Stimulated activated CD8-positive, alpha-beta memory T cell treated with anti-CD3 and anti-CD28 coated beads, Interleukin-7, amount 100 ng/mL, for 48 hours (primary cell): ENCODE measurements around the gene PDE8B.
"Not testable (repeated sequence)": the region's sequence is repeated elsewhere in the genome, so short reads cannot be mapped to it uniquely, and the experiment has no call there.

Source experiments
- DNase-seq, 2 donors: peaks; one replicate each; pipeline ENCODE4 v3.0.0-alpha.2; 2020; ENCODE audit warnings: low read depth in 1 of 2; ENCODE audit errors: extremely low read depth in 1 of 2

Gene PDE8B

DNA sequence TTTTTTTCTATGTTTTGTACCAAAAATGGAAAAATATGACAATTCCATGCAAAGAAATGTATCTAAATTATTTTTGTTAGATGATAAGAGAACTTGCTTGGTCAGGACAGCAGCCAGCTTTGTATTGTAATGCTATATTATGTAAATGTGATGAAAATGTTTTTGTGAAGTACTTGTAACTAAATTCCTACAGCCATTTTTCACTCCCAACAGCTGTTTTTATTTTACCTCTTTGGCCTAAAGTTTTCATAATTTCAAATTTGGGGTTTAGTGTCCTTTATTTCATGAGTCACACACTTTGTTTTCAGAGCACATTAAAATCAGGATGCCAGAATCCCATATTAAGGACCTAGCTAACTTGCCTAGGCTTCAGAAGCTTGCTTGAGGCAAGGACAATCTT is 217.5 kb downstream of the PDE8B start:
- DNase-seq: no peak

DNA sequence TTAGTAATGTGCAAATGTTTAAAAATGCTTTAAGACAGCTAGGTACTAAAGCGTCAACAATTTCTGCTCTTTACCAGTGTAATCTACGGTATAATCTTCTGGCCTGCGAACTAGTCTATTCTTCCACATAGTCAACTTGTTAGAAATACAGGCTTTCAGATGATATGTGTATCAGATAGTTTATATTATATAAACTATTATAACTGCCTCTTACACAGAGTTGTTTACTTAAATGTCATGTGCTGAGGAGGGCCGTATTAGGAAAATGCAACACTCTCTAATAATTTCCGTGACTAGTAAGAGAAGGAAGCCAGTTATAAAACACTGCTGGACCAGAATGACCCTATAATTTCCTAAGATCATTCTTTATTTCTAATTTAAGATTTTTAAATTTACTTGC is 218.0 kb downstream of the PDE8B start:
- DNase-seq: no peak

DNA sequence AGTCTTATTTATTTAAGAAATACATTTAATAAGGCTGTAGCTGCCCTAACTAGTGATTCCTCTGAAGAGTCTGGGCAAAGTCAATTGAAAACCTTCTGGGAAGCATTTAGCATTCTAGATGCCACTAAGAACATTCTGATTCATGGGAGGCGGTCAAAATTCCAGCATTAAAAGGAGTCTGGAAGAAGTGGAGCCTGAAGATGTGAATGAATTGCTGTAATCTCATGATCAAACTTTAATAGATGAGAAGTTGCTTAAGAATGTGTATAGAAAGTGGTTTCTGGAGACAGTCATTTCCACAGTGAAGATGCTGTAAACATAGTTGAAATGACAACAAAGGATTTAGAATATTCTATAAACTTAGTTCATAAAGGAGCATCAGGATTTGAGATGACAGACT is 220.2 kb downstream of the PDE8B start:
- DNase-seq: no peak

GRCh38 chr5:77431286-77431685 is 220.8 kb downstream of the PDE8B start:
- no peak for DNase-seq

DNA sequence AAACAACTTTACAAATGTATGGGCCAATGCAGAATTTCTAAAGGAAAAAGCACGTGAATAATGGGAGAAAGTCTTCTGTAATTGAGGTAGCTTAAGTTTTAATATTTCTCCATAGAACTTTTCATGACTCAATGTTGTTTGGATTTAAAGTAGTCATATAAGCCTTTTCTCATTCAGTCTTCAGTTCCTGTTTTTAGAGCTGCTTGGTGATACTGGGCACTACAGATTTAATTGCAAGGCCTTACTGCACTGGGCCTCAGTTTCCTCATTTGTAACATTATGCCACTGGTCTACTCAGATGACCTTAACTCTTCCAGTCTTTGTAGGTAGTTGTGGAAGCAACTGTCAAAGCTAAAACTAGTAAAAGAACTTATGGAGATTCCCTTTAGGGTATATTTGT is 221.2 kb downstream of the PDE8B start:
- DNase-seq: no peak

DNA sequence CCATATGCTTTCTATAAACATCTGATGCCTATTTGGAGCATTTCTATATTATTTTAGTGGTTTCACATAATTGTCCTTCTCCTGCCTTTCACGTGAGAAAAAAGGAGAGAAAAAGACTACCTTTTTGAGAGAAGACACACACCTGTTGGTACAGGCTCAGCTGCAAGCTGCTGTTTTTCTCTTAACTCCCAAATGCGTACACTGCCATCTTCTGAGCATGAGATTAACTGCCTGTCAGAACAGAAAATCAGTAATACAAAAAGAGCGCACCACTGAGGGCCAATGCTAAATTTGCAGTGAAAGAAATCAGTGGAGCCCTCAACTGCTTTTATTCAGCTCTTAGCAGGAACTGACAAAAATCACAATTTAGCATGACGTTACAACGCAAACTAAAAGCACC is 226.7 kb downstream of the PDE8B start:
- DNase-seq: no peak

GRCh38 chr5:77438071-77438470 is 227.6 kb downstream of the PDE8B start:
- no peak for DNase-seq

DNA sequence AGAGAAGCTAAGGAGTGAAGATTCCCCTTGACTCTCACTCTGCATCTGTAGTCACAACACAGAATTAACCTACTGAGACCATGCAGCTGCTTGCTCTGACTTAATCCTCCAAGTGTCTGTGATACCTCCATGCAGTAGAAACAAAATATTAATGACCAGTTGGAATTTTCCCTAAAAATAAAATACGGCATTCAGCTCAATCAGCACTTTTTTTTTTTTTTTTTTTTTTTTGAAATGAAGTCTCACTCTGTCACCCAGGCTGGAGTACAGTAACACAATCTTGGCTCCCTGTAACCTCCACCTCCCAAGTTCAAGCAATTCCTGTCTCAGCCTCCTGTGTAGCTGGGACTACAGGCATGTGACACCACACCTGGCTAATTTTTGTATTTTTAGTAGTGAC is 233.2 kb downstream of the PDE8B start:
- DNase-seq: no peak

- no peak for DNase-seq
These were observed 233.9 kb downstream of the PDE8B start for GRCh38 chr5:77444356-77444755.

DNA sequence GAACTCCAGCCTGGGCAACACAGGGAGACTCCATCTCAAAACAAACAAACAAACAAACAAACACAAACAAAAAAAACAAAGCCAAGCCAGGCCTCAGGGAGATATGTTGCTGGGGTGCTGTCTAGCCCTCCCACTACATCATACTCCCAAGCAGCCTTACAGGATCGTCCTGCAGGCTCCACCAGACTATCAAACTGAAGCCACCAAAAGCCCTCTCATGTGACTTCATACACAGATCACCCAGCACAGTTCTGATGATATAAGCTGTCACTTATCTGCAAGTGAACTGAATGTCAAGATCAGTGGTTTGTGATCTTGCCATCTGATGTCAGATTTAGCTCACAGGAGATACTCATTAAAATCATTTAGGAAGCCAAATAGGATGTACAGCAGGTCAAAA is 238.4 kb downstream of the PDE8B start:
- no peak for DNase-seq

DNA sequence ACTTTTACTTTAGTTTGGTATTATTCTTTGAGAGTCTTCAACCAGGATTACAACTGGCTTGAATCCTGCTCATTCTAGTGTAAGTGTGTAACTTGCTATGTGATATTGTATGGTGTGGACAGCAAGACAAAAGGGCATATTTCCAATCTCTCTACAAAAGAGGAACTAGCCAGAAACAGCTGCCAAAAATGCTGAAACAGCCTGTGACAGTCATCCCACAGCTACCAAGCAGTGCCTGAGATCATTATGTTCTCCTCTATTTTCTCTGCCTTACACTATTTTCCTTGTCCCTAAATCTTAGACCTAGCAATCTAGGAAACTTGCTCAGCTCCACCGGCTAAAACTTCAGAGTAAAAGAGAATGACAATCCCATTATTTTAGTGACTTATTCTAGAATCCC is 238.8 kb downstream of the PDE8B start:
- DNase-seq: no peak

DNA sequence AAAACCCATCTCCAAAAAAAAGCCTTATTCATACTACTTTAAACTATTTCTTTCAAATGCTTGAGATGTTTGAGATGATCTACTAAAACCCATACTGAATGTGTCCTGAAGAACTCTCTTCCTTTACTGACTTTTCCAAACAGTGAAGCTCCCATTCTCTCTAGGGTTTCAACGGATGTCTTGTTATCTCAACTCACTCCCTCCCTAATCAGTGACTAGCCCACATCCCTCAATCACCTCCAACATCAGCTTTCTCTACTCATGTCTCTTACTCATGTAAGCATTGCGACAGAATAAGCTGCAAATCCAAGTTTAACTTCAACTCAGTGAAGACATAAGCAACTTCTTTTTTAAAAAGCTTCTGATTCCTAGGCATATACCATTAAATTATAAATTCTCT is 239.5 kb downstream of the PDE8B start:
- DNase-seq: no peak

GRCh38 chr5:77452351-77452750 is 241.9 kb downstream of the PDE8B start:
- DNase-seq: no peak

DNA sequence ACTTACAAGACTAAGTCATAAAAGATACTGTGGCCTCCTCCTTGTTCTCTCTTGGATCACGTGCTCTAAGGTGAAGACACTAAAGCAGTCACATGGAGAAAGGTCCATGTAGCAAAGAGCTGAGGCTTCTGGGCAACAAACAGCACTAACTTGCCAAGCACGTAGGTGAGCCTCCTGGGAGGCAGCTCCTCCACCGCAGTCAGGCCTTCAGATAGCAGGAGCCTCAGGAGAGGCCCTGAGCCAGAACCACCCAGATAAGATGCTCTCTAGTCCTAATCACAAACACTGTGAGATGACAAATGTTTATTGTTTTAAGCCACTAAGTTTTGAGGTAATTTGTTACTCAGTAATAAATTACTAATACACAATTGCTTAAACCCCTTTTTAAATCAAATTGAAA is 243.6 kb downstream of the PDE8B start:
- no peak for DNase-seq

GRCh38 chr5:77461287-77461686 is 250.8 kb downstream of the PDE8B start:
- no peak for DNase-seq

DNA sequence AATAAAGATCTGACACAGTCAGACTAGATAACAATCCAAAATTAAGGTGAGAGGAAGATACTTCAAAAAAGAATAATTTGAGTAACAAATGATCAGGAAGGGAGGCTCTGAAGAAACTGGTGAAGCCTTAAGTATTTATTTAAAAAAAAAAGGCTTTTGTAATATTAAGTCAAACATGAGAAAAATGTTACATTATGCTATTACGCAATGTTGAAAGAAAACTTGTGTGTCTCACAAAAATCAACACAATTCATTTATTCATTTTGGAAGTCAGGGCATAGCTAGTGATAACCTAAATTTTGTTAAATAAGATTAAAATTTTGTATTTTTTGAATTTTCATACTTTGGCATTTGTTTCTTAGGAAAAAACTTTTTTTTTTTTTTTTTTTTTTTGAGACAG is 253.4 kb downstream of the PDE8B start:
- DNase-seq: no peak

DNA sequence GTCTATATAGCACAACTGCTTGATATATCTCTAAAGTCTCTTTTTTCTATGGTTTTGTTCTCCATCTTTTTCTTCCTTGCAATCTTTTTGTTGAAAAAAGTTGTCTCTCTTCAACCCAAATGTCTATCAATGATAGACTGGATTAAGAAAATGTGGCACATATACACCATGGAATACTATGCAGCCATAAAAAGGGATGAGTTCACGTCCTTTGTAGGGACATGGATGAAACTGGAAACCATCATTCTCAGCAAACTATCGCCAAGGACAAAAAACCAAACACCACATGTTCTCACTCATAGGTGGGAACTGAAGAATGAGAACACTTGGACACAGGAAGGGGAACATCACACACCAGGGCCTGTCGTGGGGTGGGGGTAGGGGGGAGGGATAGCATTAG is 258.4 kb downstream of the PDE8B start:
- DNase-seq: not testable (repeated sequence)

DNA sequence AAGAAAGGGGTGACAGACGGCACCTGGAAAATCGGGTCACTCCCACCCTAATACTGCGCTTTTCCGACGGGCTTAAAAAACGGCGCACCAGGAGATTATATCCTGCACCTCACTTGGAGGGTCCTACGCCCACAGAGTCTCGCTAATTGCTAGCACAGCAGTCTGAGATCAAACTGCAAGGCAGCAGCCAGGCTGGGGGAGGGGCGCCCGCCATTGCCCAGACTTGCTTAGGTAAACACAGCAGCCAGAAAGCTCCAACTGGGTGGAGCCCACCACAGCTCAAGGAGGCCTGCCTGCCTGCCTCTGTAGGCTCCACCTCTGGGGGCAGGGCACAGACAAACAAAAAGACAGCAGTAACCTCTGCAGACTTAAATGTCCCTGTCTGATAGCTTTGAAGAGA is 264.6 kb downstream of the PDE8B start:
- not testable (repeated sequence) for DNase-seq
